Measurements from ENCODE around the gene CNTNAP2. TPM values are rescaled to one million over a fixed set of nuclear protein-coding genes. Genes with fewer than 3 reads are reported as not detected.

Gene CNTNAP2
- total RNA-seq, 1 experiment from 2014 or later, result 0.03 TPM

- DNase-seq (ENCODE audit: low spot score), result no peak
Observed at GRCh38 chr7:147231275-147231674, 1114.7 kb downstream of the CNTNAP2 start.

DNA sequence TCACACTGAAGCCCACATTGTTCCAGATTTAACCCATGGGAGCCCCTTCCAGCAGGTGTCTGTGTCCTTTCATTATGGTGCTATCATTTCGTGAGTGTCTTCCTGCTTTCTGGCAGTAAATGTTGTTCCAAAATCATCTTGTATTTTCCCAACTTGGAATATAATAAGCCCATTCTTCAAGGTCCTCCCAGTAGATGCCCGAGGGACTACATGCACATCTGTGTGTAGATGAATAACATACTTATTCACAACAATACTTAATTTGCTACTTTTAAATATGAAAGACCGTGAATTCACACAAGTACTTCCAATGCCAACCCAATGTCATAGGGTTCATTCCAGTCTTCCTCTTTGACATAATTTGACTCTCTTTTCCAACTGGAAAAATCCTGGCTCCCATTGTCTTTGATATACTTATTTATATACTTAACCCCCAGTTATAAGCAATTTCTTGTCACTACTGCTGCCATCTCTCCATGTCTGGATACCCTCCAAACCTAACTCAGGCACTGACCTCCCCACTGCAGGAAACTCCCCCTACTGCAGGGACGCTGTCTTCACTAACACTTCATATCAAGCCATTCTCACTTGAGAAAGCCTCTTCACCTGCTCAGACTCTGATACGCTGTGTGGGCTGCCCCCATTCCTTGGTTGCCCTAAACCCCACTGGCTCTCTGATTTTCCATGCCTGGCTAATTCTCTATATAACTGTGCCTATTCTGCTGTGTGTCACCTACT, 1119.2 kb downstream of the CNTNAP2 start:
- no peak for DNase-seq (ENCODE audit: low spot score)

GRCh38 chr7:147240468-147240867, 1123.9 kb downstream of the CNTNAP2 start:
- DNase-seq (ENCODE audit: low spot score), result no peak

DNA sequence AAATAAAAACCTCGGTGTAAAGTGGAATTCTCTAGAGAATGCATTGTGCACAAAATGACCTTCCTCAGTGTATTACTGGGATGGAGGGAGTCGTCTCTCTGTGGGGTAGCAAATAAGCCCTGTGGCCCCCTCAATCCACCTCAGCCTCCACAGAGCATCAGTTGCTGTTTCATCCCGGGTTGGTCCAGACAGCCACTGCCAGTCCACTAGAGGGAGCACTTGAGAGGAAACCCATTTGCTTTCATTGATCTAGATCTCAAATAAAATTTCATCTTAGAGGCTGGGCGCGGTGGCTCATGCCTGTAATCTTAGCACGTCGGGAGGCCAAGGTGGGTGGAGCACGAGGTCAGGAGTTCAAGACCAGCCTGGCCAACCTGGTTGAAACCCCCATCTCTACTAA, 1128.7 kb downstream of the CNTNAP2 start:
- DNase-seq (ENCODE audit: low spot score), result peak; percentile 83

- DNase-seq (ENCODE audit: low spot score), result no peak
Observed at GRCh38 chr7:147249956-147250355, 1133.4 kb downstream of the CNTNAP2 start.

GRCh38 chr7:147251751-147252325, 1135.2 kb downstream of the CNTNAP2 start:
- DNase-seq (ENCODE audit: low spot score), result no peak

DNA sequence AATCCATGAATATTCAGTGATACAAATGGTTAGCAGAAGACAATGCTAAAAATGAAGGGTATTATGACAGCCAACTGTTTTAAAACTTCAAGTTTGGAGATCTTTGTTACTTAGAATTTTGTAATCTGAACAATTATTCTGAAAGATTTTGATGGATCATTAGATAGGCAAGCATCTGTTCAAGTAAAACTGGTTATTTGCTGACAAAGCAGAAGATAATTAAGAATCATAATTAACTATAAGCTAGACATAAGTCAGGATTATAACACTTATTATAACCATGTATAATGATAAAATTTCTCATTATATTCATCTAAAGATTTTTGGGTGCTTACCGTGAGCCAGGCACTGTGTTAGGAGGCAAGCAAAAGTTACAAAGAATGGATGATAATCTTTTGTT, 1145.1 kb downstream of the CNTNAP2 start:
- DNase-seq (ENCODE audit: low spot score), result no peak

DNA sequence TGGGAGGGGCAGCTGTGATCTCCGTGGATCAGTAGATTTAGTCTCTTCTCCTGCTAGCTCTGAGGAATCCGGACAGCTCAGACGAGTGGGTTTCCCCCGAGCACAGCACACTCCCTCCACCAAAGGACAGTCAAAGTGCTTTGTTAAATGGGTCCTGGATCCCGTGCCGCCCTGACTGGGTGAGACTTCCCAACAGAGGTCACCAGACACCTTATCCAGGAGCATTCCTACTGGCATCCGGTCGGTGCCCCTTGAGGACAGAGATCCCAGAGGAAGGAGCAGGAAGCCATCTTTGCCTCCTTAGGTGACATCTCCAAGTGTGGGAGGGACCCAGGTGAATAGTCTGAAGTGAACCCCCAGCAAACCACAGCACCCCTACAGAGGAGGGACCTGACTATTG, 1148.9 kb downstream of the CNTNAP2 start:
- DNase-seq (ENCODE audit: low spot score), result no peak

DNA sequence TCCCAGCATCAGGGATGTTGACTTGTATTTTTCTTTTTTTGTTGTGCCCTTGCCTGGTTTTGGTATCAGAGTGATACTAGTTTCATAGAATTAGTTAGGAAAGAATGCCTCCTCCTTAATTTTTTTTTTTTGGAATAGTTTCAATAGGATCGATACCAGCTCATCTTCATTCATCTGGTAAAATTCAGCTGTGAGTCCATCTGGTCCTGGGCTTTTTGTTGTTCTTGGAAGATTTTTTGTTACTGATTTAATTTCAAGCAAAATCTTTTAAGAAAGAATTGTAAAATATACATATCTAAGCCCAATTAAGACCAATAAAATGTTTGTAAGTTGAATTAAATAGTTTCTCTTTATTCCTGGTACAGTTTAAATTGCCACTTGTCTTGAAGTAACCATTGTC, 1159.5 kb downstream of the CNTNAP2 start:
- DNase-seq (ENCODE audit: low spot score), result no peak

- DNase-seq (ENCODE audit: low spot score), result no peak
Observed at GRCh38 chr7:147276783-147277370, 1160.3 kb downstream of the CNTNAP2 start.

- no peak for DNase-seq (ENCODE audit: low spot score)
Observed at GRCh38 chr7:147279514-147279913, 1162.9 kb downstream of the CNTNAP2 start.

- no peak for DNase-seq (ENCODE audit: low spot score)
Observed at GRCh38 chr7:147279964-147280374, 1163.4 kb downstream of the CNTNAP2 start.

- DNase-seq (ENCODE audit: low spot score), result no peak
Observed at GRCh38 chr7:147282204-147282603, 1165.6 kb downstream of the CNTNAP2 start.

GRCh38 chr7:147296201-147296600, 1179.6 kb downstream of the CNTNAP2 start:
- no peak for DNase-seq (ENCODE audit: low spot score)

GRCh38 chr7:147296986-147297385, 1180.4 kb downstream of the CNTNAP2 start:
- no peak for DNase-seq (ENCODE audit: low spot score)

- DNase-seq (ENCODE audit: low spot score), result peak; percentile 24
Observed at GRCh38 chr7:147298611-147299043, 1182.0 kb downstream of the CNTNAP2 start.

- DNase-seq (ENCODE audit: low spot score), result no peak
Observed at GRCh38 chr7:147300293-147300692, 1183.7 kb downstream of the CNTNAP2 start.

DNA sequence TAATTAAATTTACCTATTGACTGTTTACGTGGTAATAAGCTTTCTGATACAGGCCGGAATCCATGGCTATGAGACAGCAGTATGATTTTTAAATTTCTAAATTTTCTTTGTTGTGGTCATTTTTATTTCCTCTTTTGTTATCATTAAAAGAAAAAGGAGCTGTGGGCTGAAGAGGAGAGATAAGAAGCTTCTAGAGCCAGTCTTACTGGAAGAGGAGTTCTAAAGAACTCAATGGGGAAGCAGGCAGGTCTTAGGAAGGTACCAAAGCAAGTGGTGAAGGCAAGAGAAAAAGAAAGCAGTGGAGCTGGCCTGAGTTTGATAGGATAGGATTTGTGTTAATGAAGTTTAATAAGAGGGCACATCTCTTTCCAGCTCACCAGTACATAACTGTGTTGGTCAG, 1187.8 kb downstream of the CNTNAP2 start:
- DNase-seq (ENCODE audit: low spot score), result no peak

DNA sequence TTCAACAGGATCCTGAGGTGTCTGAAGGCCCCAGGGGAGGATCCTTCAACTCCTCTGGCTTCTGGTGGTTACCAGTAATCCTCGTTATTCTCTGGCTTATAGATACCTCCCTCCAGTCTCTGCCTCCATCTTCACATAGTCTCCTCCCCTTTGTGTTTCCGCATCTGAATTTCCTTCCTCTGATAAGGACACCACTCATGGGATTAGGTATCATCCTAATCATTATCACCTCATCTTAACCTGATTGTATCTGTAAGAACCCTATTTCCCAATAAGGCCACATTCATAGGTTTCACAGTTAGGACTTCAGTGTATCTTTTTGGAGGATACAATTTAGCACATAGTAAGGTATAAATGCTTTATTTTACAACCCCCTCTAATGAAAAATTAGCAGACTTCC, 1189.2 kb downstream of the CNTNAP2 start:
- no peak for DNase-seq (ENCODE audit: low spot score)

- DNase-seq (ENCODE audit: low spot score), result no peak
Observed at GRCh38 chr7:147308539-147308938, 1191.9 kb downstream of the CNTNAP2 start.

GRCh38 chr7:147311336-147311735, 1194.7 kb downstream of the CNTNAP2 start:
- no peak for DNase-seq (ENCODE audit: low spot score)

DNA sequence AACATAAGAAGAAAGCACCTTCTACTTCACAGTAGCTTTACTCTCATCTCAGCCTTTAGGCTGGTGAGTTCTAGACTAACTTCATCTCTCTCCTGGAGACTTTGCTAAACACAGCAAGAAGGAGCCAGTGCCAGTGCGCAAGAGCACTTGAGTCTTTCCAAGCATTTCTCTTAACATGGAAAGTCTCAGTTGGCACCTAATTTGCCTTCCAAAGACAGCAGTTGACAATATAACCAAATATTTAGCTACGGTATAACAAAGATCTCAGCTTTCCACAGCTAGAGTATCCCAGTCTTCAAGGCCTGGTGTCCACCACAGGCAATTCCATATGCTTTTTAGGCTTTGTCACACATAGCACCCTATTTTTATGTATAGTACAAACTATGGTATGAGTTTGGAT, 1204.9 kb downstream of the CNTNAP2 start:
- no peak for DNase-seq (ENCODE audit: low spot score)

DNA sequence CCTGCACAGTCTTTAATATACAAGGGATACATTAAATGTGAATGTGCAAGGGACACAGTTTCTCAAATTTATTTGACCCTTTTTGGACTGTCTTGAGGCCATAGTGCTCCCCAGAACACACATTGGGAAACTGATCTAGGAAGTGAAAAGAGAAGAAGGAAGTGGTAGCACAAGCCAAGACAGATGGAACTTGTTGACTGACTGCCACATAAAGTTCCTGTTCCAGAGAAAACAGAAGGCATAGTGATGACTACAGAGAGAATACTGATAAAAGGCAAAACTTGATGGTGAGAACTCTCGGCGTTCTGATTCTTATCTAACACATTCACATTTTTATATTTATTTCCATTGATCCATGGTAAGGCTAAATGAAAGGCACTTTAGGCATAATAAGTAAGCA, 1216.4 kb downstream of the CNTNAP2 start:
- DNase-seq (ENCODE audit: low spot score), result no peak

Measured in HT-29 (cell line).